DND-41 (cell line): Measurements from ENCODE around the gene PDE6B.

Source experiments
- EZH2 ChIP-seq: IDR thresholded peaks from 3 replicates; pipeline ENCODE4 v1.6.1; 2012; ENCODE audit warnings: borderline replicate concordance, low read depth, mild to moderate bottlenecking, moderate library complexity, low read length, inconsistent platforms; ENCODE audit not compliant: severe bottlenecking
- TF ChIP-seq, protein P1 (sequence below): IDR thresholded peaks from 2 replicates; pipeline ENCODE4 v1.5.1; 2012; ENCODE audit warnings: borderline replicate concordance, low read length, moderate library complexity, mild to moderate bottlenecking; ENCODE audit not compliant: poor library complexity, severe bottlenecking; ENCODE audit errors: extremely low read depth

DNA sequence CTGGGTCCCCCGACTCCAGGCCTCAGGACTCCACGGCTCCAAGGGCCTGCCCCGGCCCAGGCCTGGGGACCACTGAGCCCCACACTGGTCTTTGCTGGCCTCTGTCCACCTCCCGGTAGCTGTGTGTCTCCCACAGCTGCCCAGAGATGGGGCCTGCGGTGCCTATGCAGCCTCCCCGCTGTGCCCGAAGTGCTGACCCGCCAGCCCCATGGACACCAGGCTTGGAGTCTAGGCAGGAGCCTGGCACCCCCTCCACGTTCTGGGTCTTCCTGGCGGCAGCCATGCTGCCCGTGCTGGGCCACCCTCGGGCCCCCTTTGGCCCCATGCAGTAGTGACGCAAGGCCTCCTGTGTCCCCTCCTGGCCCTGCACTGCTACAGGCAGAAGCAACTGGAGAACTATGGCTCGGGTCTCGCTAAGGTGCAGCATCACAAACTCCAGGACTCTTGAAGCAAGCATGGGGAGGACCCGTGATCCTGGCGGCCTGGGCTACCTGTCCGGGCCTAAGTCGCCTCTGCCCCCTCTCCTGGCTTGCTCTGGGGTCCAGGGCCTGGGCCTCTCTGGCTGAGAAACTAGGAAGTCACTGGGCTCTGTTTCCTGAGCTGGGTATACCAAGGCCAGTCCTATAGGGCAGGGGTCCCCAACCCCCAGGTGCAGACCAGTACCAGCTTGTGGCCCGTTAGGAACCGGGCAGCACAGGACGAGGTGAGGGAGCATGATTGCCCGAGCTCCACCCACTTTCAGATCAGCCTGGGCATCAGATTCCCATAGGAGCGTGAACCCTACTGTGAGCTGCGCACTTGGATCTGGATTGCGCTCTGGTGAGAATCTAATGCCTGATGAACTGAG lies 49.9 kb downstream of the PDE6B start:
- TF ChIP-seq, protein P1, sequence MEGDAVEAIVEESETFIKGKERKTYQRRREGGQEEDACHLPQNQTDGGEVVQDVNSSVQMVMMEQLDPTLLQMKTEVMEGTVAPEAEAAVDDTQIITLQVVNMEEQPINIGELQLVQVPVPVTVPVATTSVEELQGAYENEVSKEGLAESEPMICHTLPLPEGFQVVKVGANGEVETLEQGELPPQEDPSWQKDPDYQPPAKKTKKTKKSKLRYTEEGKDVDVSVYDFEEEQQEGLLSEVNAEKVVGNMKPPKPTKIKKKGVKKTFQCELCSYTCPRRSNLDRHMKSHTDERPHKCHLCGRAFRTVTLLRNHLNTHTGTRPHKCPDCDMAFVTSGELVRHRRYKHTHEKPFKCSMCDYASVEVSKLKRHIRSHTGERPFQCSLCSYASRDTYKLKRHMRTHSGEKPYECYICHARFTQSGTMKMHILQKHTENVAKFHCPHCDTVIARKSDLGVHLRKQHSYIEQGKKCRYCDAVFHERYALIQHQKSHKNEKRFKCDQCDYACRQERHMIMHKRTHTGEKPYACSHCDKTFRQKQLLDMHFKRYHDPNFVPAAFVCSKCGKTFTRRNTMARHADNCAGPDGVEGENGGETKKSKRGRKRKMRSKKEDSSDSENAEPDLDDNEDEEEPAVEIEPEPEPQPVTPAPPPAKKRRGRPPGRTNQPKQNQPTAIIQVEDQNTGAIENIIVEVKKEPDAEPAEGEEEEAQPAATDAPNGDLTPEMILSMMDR, result no peak
- TF ChIP-seq EZH2, result no peak
